Measurements from ENCODE around the gene SLC7A9. TPM values are rescaled to one million over a fixed set of nuclear protein-coding genes. Genes with fewer than 3 reads are reported as not detected.
A peak's percentile ranks its signal among the peaks of the same experiment; 100 is the strongest.

Gene SLC7A9
- total RNA-seq = 4.6 and 5.4 TPM in 2 replicates
- long read RNA-seq, partial matches to known transcripts = 0 of 20 reads
- long read RNA-seq, other reads (novel, unspliced or antisense) = 13 of 20 reads

DNA sequence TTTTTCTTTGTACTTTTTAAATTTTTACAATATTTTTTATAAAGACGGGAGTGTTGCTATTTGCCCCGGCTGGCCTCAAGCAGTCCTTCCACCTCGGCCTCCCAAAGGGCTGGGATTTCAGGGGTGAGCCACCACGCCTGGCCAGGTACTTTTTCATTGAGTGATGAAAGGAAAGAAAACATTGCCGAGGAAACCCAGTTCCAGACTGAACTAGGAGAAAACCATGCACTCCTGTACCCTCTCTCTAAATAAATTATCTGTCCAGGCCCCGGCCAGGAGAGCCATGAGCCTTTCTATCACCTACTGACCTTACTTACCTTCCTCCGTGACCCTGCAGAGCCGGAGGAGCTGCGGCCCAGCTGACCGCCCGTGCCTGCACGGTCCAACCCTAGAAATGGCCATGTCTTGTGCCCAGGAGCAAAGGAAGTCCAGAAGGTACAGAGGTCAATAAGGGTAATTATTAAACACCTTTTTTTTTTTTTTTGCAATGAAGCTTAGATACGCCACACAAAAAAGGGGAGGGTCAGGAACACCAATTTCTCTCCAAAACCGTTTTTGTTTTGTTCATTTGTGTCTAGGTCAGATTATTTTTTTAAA, at the start of gene SLC7A9:
Gene SLC7A9, minus strand, starts transcription at position 399 of the 597 bp plus-strand sequence. CDS start 1,233 bp downstream, outside the sequence.
- Mint-ChIP-seq H3K4me3 (ENCODE audit: low read depth) (peak within 1 kb of the TSS; percentile 61), H3K27me3 (no peaks in the 10 kb centered on the region), H3K36me3 (ENCODE audit: insufficient read depth) (no peaks in the 10 kb centered on the region), H3K9me3 (ENCODE audit: low read depth) (no peaks in the 10 kb centered on the region), H3K4me1 (ENCODE audit: low read depth) (peaks cover 12% of the 10 kb centered on the region), H3K27ac (peak within 1 kb of the TSS; percentile 97)
- TF ChIP-seq CTCF (IDR thresholded peaks at IDR 0.05; ENCODE audit: unreplicated experiment) = no peak
- no peak for DNase-seq (ENCODE audit: low spot score, unreplicated experiment)

DNA sequence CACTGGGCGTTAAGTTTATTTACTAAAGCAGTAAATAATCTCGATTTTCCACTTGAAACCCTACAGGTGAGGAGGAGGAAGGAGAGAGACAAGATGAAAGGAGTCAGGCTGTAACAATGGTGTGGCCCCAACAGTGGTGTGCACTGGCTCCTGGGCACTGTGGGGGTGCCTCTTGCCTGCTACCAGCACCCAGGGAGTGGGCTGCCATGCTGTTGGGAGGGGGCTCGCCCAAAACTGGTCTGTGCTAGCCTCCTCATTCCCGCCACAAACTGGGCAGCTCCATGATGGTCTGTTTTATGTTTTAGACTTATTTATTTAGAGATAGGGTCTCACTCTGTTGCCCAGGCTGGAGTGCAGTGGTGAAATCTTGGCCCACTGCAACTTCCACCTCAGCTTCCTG, 49.8 kb upstream of the SLC7A9 start:
- no peak for TF ChIP-seq CTCF (IDR thresholded peaks at IDR 0.05; ENCODE audit: unreplicated experiment)
- Mint-ChIP-seq H3K4me3 (ENCODE audit: low read depth) (no peak overlapping the region), H3K9me3 (ENCODE audit: low read depth) (no peaks in the 10 kb centered on the region), H3K27ac (no peak overlapping the region), H3K27me3 (no peaks in the 10 kb centered on the region), H3K4me1 (ENCODE audit: low read depth) (no peaks in the 10 kb centered on the region), H3K36me3 (ENCODE audit: insufficient read depth) (peaks cover 14% of the 10 kb centered on the region)
- DNase-seq (ENCODE audit: low spot score, unreplicated experiment) = no peak

GRCh38 chr19:32917616-32917996, 48.0 kb upstream of the SLC7A9 start:
- no peak for TF ChIP-seq CTCF (IDR thresholded peaks at IDR 0.05; ENCODE audit: unreplicated experiment)
- H3K27ac Mint-ChIP-seq = no peak overlapping the region
- no peaks in the 10 kb centered on the region for H3K4me1 Mint-ChIP-seq (ENCODE audit: low read depth)
- no peaks in the 10 kb centered on the region for H3K9me3 Mint-ChIP-seq (ENCODE audit: low read depth)
- H3K4me3 Mint-ChIP-seq (ENCODE audit: low read depth) = no peak overlapping the region
- H3K27me3 Mint-ChIP-seq = no peaks in the 10 kb centered on the region
- DNase-seq (ENCODE audit: low spot score, unreplicated experiment) = no peak
- H3K36me3 Mint-ChIP-seq (ENCODE audit: insufficient read depth) = peaks cover 12% of the 10 kb centered on the region

GRCh38 chr19:32916969-32917615, 47.5 kb upstream of the SLC7A9 start:
- Mint-ChIP-seq H3K27ac (no peak overlapping the region), H3K4me3 (ENCODE audit: low read depth) (no peak overlapping the region), H3K27me3 (no peaks in the 10 kb centered on the region), H3K9me3 (ENCODE audit: low read depth) (no peaks in the 10 kb centered on the region), H3K36me3 (ENCODE audit: insufficient read depth) (peaks cover 13% of the 10 kb centered on the region), H3K4me1 (ENCODE audit: low read depth) (no peaks in the 10 kb centered on the region)
- DNase-seq (ENCODE audit: low spot score, unreplicated experiment) = no peak
- TF ChIP-seq CTCF (IDR thresholded peaks at IDR 0.05; ENCODE audit: unreplicated experiment) = no peak

DNA sequence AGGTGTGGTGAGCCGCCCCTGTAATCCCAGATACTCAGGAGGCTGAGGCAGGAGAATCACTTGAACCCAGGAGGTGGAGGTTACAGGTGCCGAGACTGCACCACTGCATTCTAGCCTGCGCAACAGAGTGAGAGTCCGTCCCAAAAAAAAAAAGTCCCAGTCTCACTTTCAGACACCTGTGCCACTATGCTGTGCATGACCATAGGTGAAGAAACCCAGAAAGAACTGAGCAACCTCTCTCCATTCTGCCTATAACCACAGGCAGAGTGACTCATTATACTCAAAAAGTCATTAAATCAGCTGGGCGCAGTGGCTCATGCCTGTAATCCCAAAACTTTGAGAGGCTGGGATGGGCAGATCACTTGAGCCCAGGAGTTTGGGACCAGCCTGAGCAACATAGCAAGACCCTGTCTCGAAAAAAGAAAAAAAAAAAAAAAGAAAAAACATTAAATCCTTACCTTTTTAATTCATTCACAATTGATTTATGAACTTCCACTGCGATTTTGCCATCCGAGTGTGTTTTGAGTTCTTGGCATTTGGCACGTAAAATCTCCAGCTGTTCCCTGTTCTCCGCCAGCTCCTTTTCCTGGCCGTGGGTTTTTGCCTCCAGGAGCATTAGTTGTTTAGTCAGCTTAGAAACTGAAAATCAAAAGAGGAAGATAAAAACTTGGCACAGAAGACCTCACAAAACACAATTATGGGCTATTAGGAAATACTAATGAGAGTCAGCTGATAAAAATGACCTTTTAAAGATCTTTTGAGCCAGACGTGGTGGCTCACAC, 45.5 kb upstream of the SLC7A9 start:
- Mint-ChIP-seq H3K9me3 (ENCODE audit: low read depth) (no peaks in the 10 kb centered on the region), H3K36me3 (ENCODE audit: insufficient read depth) (peaks cover 14% of the 10 kb centered on the region), H3K27ac (no peak overlapping the region), H3K4me3 (ENCODE audit: low read depth) (no peak overlapping the region), H3K4me1 (ENCODE audit: low read depth) (no peaks in the 10 kb centered on the region), H3K27me3 (no peaks in the 10 kb centered on the region)
- DNase-seq (ENCODE audit: low spot score, unreplicated experiment) = no peak
- TF ChIP-seq CTCF (IDR thresholded peaks at IDR 0.05; ENCODE audit: unreplicated experiment) = no peak

All from progenitor cell of endocrine pancreas (in vitro differentiated cells).